K562 (cell line): ENCODE measurements around the gene MPPED2. TPM values are rescaled to one million over a fixed set of nuclear protein-coding genes. Genes with fewer than 3 reads are reported as not detected.

ENCODE experiments used
- ATAC-seq: fragments of 200-7000 bp; cut with Tn5 transposase; 3 replicates; pipeline ENCODE4 v1.9.1; 2020; ENCODE audit warnings: moderate library complexity
- BruUV-seq: library from RNA; stranded (reverse); fragments of 400-500 nt; replicated peaks from 2 replicates; lab custom pipeline; 2021; lab: Mats Ljungman, UMichigan
- CTCF ChIA-PET: fragments of 300-600 bp; formaldehyde crosslinking; extraction: SDS; loops from one replicate; lab custom pipeline; 2021; ENCODE audit warnings: low intra/inter-chr PET ratio; lab: Yijun Ruan, JAX
- POLR2A ChIA-PET: fragments of 300-600, 350-650 bp; sonication (Branson Sonifier 250); formaldehyde crosslinking; extraction: SDS; loops from one replicate; lab custom pipeline; 2021; ENCODE audit warnings: antibody characterized with exemption, inconsistent platforms; lab: Yijun Ruan, JAX
- DNase-seq, 4 experiments: peaks; one replicate each; pipeline versions ENCODE4 v3.0.0 to v3.0.0-alpha.2; 2011 to 2018; ENCODE audit warnings: low spot score in 3 of 4, mixed read lengths in 3 of 4; ENCODE audit errors: extremely low read depth in 1 of 4
- FAIRE-seq: peaks from 2 replicates; lab custom pipeline; 2011; peaks lifted over from hg19 to GRCh38; lab: Jason Lieb, UNC
- H2AFZ ChIP-seq: 2 replicates; pipeline ENCODE4 v1.6.0; 2011; ENCODE audit warnings: low read depth, low read length, control low read depth, inconsistent platforms
- H3K27ac ChIP-seq: fragments of 200-600 bp; 3 replicates; pipeline ENCODE4 v1.8.0; 2011; ENCODE audit warnings: low read depth, mild to moderate bottlenecking, control low read depth, inconsistent platforms, low read length, moderate library complexity, mixed read lengths; ENCODE audit errors: extremely low read depth
- H3K27me3 ChIP-seq, 2 experiments: fragments of 300-600 bp in 1 of 2; 2 replicates in 1 of 2; 3 replicates in 1 of 2; pipeline versions ENCODE4 v1.6.0 to v1.8.0; 2011; ENCODE audit warnings: inconsistent platforms in 2 of 2, low read length in 2 of 2, mild to moderate bottlenecking in 1 of 2, mixed read lengths in 1 of 2, moderate library complexity in 1 of 2; ENCODE audit not compliant: control insufficient read depth in 2 of 2, insufficient read depth in 2 of 2
- H3K36me3 ChIP-seq: fragments of 300-600 bp; 3 replicates; pipeline ENCODE4 v1.8.0; 2011; ENCODE audit warnings: mild to moderate bottlenecking, low read length, inconsistent platforms; ENCODE audit not compliant: control insufficient read depth, insufficient read depth
- H3K4me1 ChIP-seq, 2 experiments: fragments of 200-600 bp in 1 of 2; replicated peaks in 1 of 2; 2 replicates in 1 of 2; 3 replicates in 1 of 2; pipeline versions ENCODE4 v1.5.1 to v1.8.0; 2011; ENCODE audit warnings: inconsistent platforms in 2 of 2, low read length in 2 of 2, mild to moderate bottlenecking in 1 of 2, mixed read lengths in 1 of 2, moderate library complexity in 1 of 2; ENCODE audit not compliant: control insufficient read depth in 2 of 2, insufficient read depth in 2 of 2
- H3K4me2 ChIP-seq: 2 replicates; pipeline ENCODE4 v1.6.1; 2011; ENCODE audit warnings: low read length, control low read depth, inconsistent platforms, mixed read lengths; ENCODE audit not compliant: insufficient read depth
- H3K4me3 ChIP-seq: fragments of 200-600 bp; sonication (generic), shearing (Covaris generic); 2 replicates; pipeline ENCODE4 v1.5.1; 2016; ENCODE audit warnings: control low read depth, inconsistent platforms
- H3K79me2 ChIP-seq: fragments of 200-600 bp; 3 replicates; pipeline ENCODE4 v1.8.0; 2011; ENCODE audit warnings: low read length, inconsistent platforms; ENCODE audit not compliant: control insufficient read depth, insufficient read depth
- H3K9ac ChIP-seq, 2 experiments: 2 replicates each; pipeline versions ENCODE4 v1.6.0 to v1.6.1; 2011; ENCODE audit warnings: low read depth in 2 of 2, low read length in 2 of 2, control low read depth in 1 of 2, inconsistent platforms in 1 of 2, mild to moderate bottlenecking in 1 of 2, mixed read lengths in 1 of 2; ENCODE audit not compliant: insufficient read depth in 1 of 2
- H3K9me1 ChIP-seq: one replicate; pipeline ENCODE4 v1.6.0; 2011; ENCODE audit warnings: inconsistent platforms, mild to moderate bottlenecking, low read length, moderate library complexity; ENCODE audit not compliant: control insufficient read depth, insufficient read depth
- H3K9me3 ChIP-seq: replicated peaks from 2 replicates; pipeline ENCODE4 v1.5.1; 2011; ENCODE audit warnings: low read depth, low read length, inconsistent platforms; ENCODE audit not compliant: control insufficient read depth, insufficient read depth
- H4K20me1 ChIP-seq: replicated peaks from 2 replicates; pipeline ENCODE4 v1.6.1; 2011; ENCODE audit warnings: low read length, inconsistent platforms, mixed read lengths; ENCODE audit not compliant: control insufficient read depth, insufficient read depth
- CEBPG ChIP-seq, 3 experiments: fragments of 200-800 bp in 1 of 3; sonication (Bioruptor generic) in 1 of 3; sonication (generic) in 1 of 3; formaldehyde crosslinking in 1 of 3; IDR thresholded peaks in 2 of 3; conservative IDR thresholded peaks in 1 of 3; 2 replicates each; pipeline versions ENCODE4 v1.6.1 to v1.8.0; 2016 to 2022; ENCODE audit warnings: missing compliant biosample characterization in 2 of 3, missing genetic modification characterization in 2 of 3, mild to moderate bottlenecking in 1 of 3, missing genetic modification reagents in 1 of 3
- E2F8 ChIP-seq: fragments of 450-650 bp; IDR thresholded peaks from 2 replicates; pipeline ENCODE4 v1.7.1; 2018; ENCODE audit warnings: mild to moderate bottlenecking, low read depth; ENCODE audit not compliant: partially characterized antibody
- HMG20B ChIP-seq: fragments of 250-450 bp; sonication (Bioruptor Pico); IDR thresholded peaks from 2 replicates; pipeline ENCODE4 v1.5.0; 2021; ENCODE audit warnings: mild to moderate bottlenecking
- HNRNPLL ChIP-seq: fragments of 200-400 bp; formaldehyde crosslinking; IDR thresholded peaks from 2 replicates; pipeline ENCODE4 v1.6.1; 2017; ENCODE audit warnings: low read length, low read depth, mild to moderate bottlenecking; ENCODE audit not compliant: poor library complexity, severe bottlenecking
- POLR2AphosphoS5 ChIP-seq: IDR thresholded peaks from 2 replicates; pipeline ENCODE4 v1.6.1; 2011; ENCODE audit warnings: mild to moderate bottlenecking, low read depth, low read length, moderate library complexity; ENCODE audit not compliant: control insufficient read depth, insufficient read depth
- PURB ChIP-seq: sonication (generic); formaldehyde crosslinking; IDR thresholded peaks from 2 replicates; pipeline ENCODE4 v1.9.0; 2021; ENCODE audit warnings: low read depth, mild to moderate bottlenecking, missing genetic modification reagents
- WGBS: fragments of 100-300 bp; shearing (Covaris generic); methylation state at CpG from one replicate; pipeline ENCODE4 v1.1.6; 2016; ENCODE audit warnings: low coverage, mixed read lengths; ENCODE audit not compliant: insufficient coverage; ENCODE audit errors: missing lambda C conversion rate; 5-methylcytosine and 5-hydroxymethylcytosine counted together
- in situ Hi-C: fragments of 300-500 bp; cut with MboI; formaldehyde crosslinking; loops from 4 replicates; pipeline ENCODE4 v1.15.0; 2018; ENCODE audit warnings: inconsistent platforms, mixed read lengths
- intact Hi-C: fragments of 100-400 bp; cut with micrococcal nuclease; formaldehyde crosslinking; loops from 2 replicates; pipeline ENCODE4 v1.14.2; 2022
- polyA plus RNA-seq, 8 experiments: library from polyadenylated mRNA; depleted of rRNA in 4 of 8; stranded (reverse) in 5 of 8; unstranded in 3 of 8; fragments of >200 nt; fragmentation: Nextera tagmentation in 2 of 8; fragmentation: Illumina TruSeq in 1 of 8; extraction: Ambion mirVana in 2 of 8; extraction: Trizol in 1 of 8; gene quantifications; 2 replicates each; pipeline versions ENCODE4 v1.2.1 to v1.2.3, GENCODE V29; 2011 to 2014; ENCODE audit warnings: inconsistent platforms in 1 of 8, missing spikeins in 1 of 8
- total RNA-seq, 7 experiments: library from RNA; depleted of rRNA in 6 of 7; stranded (reverse); fragments of >200 nt in 6 of 7; fragmentation: Illumina TruSeq in 2 of 7; extraction: Trizol in 2 of 7; gene quantifications; 2 replicates each; pipeline versions ENCODE4 v1.2.1 to v1.2.3, GENCODE V29; 2011 to 2021; ENCODE audit warnings: low replicate concordance in 1 of 7

Gene MPPED2
- total and polyA plus RNA-seq, 9 of the 15 experiments (the other 6 are each of a cell fraction or from before 2014, with no cell fraction given): not detected

GRCh38 chr11:30605036-30605605 lies 19.0 kb upstream of the MPPED2 start:
- ATAC-seq: no peak
- H3K27ac ChIP-seq: no peak overlapping the region
- no peak overlapping the region for H3K4me2 ChIP-seq
- TF ChIP-seq PURB (CRISPR knock-in tag): no peak
- H3K27me3 ChIP-seq: no peaks in the 10 kb centered on the region
- no peaks in the 10 kb centered on the region for H3K36me3 ChIP-seq
- H4K20me1 ChIP-seq: no peaks in the 10 kb centered on the region
- no peak for FAIRE-seq
- in situ Hi-C loops: no loop called here
- POLR2A ChIA-PET: no interaction called here
- no peaks in the 10 kb centered on the region for H3K79me2 ChIP-seq
- whole genome bisulfite sequencing: 2% methylated on average over 3 of the region's 3 CpGs
- H3K9me3 ChIP-seq: no peaks in the 10 kb centered on the region; the same call in 1 of the 2 replicates
- no TSS peak for BruUV-seq
- no peaks in the 10 kb centered on the region for H3K4me1 ChIP-seq
- DNase-seq: no peak
- H3K4me3 ChIP-seq: no peak overlapping the region
- intact Hi-C loops: no loop called here
- CTCF ChIA-PET: no interaction called here
- no peak overlapping the region for H3K9ac ChIP-seq
- H3K9me1 ChIP-seq: no peaks in the 10 kb centered on the region
- H2AFZ ChIP-seq: no peak overlapping the region

- H3K36me3 ChIP-seq: no peaks in the 10 kb centered on the region
- TF ChIP-seq CEBPG (CRISPR knock-in tag; IDR thresholded peaks at IDR 0.05) (no peak), CEBPG (tag; conservative IDR thresholded peaks at IDR 0.05 in 1 of 2, IDR thresholded peaks at IDR 0.05 in 1 of 2) (peak in 1 of 2 experiments; percentile 50; a peak in 1 of 4 replicates), POLR2AphosphoS5 (no peak), E2F8 (no peak), HNRNPLL (no peak), HMG20B (no peak)
- TF ChIP-seq, all 486 proteins: peak for 1
- no peak overlapping the region for H2AFZ ChIP-seq
- in situ Hi-C loops (no loop called here), intact Hi-C loops (no loop called here)
- ChIA-PET POLR2A (no interaction called here), CTCF (no interaction called here)
- H3K4me3 ChIP-seq: no peak overlapping the region
- FAIRE-seq (no peak), DNase-seq (no peak), ATAC-seq (no peak)
- H3K9me1 ChIP-seq: no peaks in the 10 kb centered on the region
- no peak overlapping the region for H3K4me2 ChIP-seq
- no peaks in the 10 kb centered on the region for H3K79me2 ChIP-seq
- H3K9ac ChIP-seq: no peak overlapping the region
- 0% methylated on average over 2 of the region's 2 CpGs for WGBS
- no TSS peak for BruUV-seq
- no peak overlapping the region for H3K27ac ChIP-seq
- no peaks in the 10 kb centered on the region for H4K20me1 ChIP-seq
- H3K4me1 ChIP-seq: no peaks in the 10 kb centered on the region
- no peaks in the 10 kb centered on the region for H3K27me3 ChIP-seq
- H3K9me3 ChIP-seq: no peaks in the 10 kb centered on the region; the same call in 1 of the 2 replicates
These were observed 17.2 kb upstream of the MPPED2 start for GRCh38 chr11:30603357-30603756.
